Upper lobe of left lung (tissue), 6 donors: ENCODE results near the gene CYB561. TPM values are rescaled to one million over a fixed set of nuclear protein-coding genes. Genes with fewer than 3 reads are reported as not detected.

Experiments
- ATAC-seq, 2 donors: fragments of 200-7000 bp; cut with Tn5 transposase; one replicate each; pipeline ENCODE4 v1.9.1; 2022; ENCODE audit warnings: mild to moderate bottlenecking in 2 of 2, moderate library complexity in 2 of 2; ENCODE audit not compliant: low FRiP score in 2 of 2
- DNase-seq, 2 donors: peaks; one replicate each; pipeline ENCODE4 v3.0.0-alpha.2; 2019 to 2020
- H3K27ac ChIP-seq, 4 donors: fragments of 200-600 bp; sonication (generic); one replicate each; pipeline ENCODE4 v1.5.1; 2016 to 2019
- H3K27me3 ChIP-seq, 4 donors: fragments of 200-600 bp; sonication (generic); one replicate each; pipeline ENCODE4 v1.5.1; 2017 to 2019
- H3K36me3 ChIP-seq, 4 donors: fragments of 200-600 bp; sonication (generic); one replicate each; pipeline ENCODE4 v1.5.1; 2016 to 2019
- H3K4me1 ChIP-seq, 4 donors: fragments of 200-600 bp; sonication (generic); one replicate each; pipeline ENCODE4 v1.5.1; 2018 to 2019
- H3K4me3 ChIP-seq, 4 donors: fragments of 200-600 bp; sonication (generic); one replicate each; pipeline ENCODE4 v1.5.1; 2017 to 2019; ENCODE audit warnings: mild to moderate bottlenecking in 2 of 4, moderate library complexity in 1 of 4
- H3K9me3 ChIP-seq, 4 donors: fragments of 200-600 bp; sonication (generic); one replicate each; pipeline ENCODE4 v1.5.1; 2018 to 2019
- EP300 ChIP-seq, 4 donors: sonication (generic); formaldehyde crosslinking; IDR thresholded peaks; one replicate each; pipeline ENCODE4 v1.5.1; 2017; ENCODE audit warnings: antibody characterized with exemption in 4 of 4, control low read depth in 2 of 4
- POLR2A ChIP-seq, 4 donors: fragments of 450-650 bp; IDR thresholded peaks; one replicate each; pipeline ENCODE4 v1.5.1; 2016 to 2017; ENCODE audit warnings: antibody characterized with exemption in 4 of 4, mild to moderate bottlenecking in 2 of 4
- POLR2AphosphoS5 ChIP-seq, 2 donors: sonication (generic); formaldehyde crosslinking; IDR thresholded peaks; one replicate each; pipeline ENCODE4 v1.5.1; 2017; ENCODE audit warnings: antibody characterized with exemption in 2 of 2
- WGBS, 2 donors: methylation state at CpG; one replicate each; pipeline ENCODE4 v1.1.5; 2017 to 2018; 5-methylcytosine and 5-hydroxymethylcytosine counted together
- total RNA-seq, 6 donors: library from RNA; depleted of rRNA in 4 of 6; stranded (reverse); fragments of >200 nt in 4 of 6; gene quantifications; one replicate each; pipeline versions ENCODE4 v1.1.0 to v1.2.1, GENCODE V29; 2016 to 2021
- TF ChIP-seq, protein P1 (sequence below), 6 experiments: fragments of 450-650 bp in 4 of 6; fragments of 200-600 bp in 2 of 6; sonication (generic) in 2 of 6; IDR thresholded peaks; one replicate each; pipeline ENCODE4 v1.5.1; 2016 to 2019; ENCODE audit warnings: antibody characterized with exemption in 6 of 6
- donor health status: DM: no; HTN: no; CAD: no; lungs with moderate emphysema.
- donor health status: DM: no; HTN: yes; CAD: no; lungs with severe emphysema.

CYB561 gene
- total RNA-seq, 6 donors from 2014 or later: 53.7 to 124 (median 64.4) TPM

DNA sequence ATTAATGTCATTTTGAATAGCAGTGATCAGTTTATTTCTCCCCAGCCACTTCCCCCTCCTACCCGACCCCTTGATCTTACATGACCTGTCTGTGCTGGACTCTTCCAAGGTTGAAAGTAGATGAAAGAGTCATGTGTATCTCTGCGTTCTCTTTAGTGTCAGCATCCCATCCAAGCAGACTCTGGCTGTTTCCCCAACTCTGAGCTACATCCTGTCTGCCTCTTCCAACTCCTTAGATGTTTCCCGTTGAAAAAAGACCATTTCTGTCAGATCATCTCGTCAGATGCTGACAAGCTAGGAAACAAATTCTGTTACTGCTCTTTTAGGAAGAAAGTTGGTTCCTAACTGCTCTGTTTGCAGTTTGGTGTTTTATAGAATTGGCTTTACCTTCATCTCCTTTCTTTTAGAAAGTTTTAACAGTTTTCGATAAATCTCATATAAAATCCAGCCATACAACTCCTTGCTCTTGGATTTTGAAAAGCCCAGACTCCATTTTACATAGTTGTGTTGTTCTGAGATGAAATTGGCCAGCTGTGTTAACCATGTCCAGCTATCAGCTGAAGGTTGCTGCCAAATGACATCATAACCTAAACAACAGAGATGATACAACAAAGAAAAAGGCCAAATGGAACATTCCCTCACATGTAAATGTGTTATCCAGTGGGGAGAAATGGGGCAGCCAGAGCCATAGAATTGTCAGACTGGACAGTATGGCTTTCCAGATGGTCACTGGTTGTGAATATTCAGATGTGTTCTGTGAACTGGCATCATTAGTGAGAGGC lies 43.5 kb downstream of the CYB561 start:
- WGBS, 2 donors: 60 to 64% methylated on average over 5 of the region's 5 CpGs
- peak overlapping the region in 3 of 4 donors; percentile 5 to 54 (median 40) for H3K27ac ChIP-seq
- DNase-seq (no peak), ATAC-seq (peak in 1 of 2 donors; percentile 50)
- H3K36me3 ChIP-seq: no peaks in the 10 kb centered on the region
- no peak overlapping the region for H3K4me3 ChIP-seq
- peaks cover 0 to 23% (median 10%) of the 10 kb centered on the region in 4 donors for H3K4me1 ChIP-seq
- no peaks in the 10 kb centered on the region for H3K27me3 ChIP-seq
- TF ChIP-seq POLR2AphosphoS5 (IDR thresholded peaks at IDR 0.05): no peak
- TF ChIP-seq, protein P1, sequence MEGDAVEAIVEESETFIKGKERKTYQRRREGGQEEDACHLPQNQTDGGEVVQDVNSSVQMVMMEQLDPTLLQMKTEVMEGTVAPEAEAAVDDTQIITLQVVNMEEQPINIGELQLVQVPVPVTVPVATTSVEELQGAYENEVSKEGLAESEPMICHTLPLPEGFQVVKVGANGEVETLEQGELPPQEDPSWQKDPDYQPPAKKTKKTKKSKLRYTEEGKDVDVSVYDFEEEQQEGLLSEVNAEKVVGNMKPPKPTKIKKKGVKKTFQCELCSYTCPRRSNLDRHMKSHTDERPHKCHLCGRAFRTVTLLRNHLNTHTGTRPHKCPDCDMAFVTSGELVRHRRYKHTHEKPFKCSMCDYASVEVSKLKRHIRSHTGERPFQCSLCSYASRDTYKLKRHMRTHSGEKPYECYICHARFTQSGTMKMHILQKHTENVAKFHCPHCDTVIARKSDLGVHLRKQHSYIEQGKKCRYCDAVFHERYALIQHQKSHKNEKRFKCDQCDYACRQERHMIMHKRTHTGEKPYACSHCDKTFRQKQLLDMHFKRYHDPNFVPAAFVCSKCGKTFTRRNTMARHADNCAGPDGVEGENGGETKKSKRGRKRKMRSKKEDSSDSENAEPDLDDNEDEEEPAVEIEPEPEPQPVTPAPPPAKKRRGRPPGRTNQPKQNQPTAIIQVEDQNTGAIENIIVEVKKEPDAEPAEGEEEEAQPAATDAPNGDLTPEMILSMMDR (IDR thresholded peaks at IDR 0.05): no peak
- no peak for TF ChIP-seq EP300 (IDR thresholded peaks at IDR 0.05)
- H3K9me3 ChIP-seq: no peaks in the 10 kb centered on the region

DNA sequence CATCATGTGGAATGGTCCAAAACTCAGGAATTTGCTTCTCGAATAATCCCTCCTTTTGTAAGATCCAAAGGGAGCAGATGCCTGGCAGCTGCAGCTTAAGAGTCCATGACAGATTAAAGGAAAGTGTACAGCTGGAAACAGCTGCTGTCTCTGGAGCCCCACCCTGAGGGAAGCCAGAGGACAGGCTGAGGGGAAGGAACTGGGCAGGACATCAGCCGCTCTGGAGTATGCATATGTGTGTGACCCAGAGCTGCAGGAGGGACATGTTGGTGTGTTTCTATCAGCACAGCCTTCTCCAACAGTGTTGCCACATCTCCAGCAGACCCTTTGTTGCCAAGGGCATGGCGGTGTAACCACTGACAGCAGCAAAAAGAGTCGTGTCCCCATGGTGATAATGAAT lies 46.2 kb downstream of the CYB561 start:
- H3K4me3 ChIP-seq: no peak overlapping the region
- H3K36me3 ChIP-seq: peaks cover 0 to 11% (median 5%) of the 10 kb centered on the region in 4 donors
- ATAC-seq (peak; percentile 83 to 89), DNase-seq (no peak)
- WGBS, 2 donors: 57 to 64% methylated on average over 3 to 4 of the region's 4 CpGs
- TF ChIP-seq POLR2A (IDR thresholded peaks at IDR 0.05): no peak
- TF ChIP-seq EP300 (IDR thresholded peaks at IDR 0.05): peak in 1 of 4 donors; percentile 51
- TF ChIP-seq, protein P1 (IDR thresholded peaks at IDR 0.05): no peak
- peak; percentile 70 to 81 for TF ChIP-seq POLR2AphosphoS5 (IDR thresholded peaks at IDR 0.05)
- H3K27me3 ChIP-seq: no peaks in the 10 kb centered on the region
- H3K27ac ChIP-seq: peak overlapping the region in 3 of 4 donors; percentile 7 to 29 (median 13)
- H3K9me3 ChIP-seq: no peaks in the 10 kb centered on the region
- H3K4me1 ChIP-seq: peaks cover 0 to 23% (median 8%) of the 10 kb centered on the region in 4 donors

DNA sequence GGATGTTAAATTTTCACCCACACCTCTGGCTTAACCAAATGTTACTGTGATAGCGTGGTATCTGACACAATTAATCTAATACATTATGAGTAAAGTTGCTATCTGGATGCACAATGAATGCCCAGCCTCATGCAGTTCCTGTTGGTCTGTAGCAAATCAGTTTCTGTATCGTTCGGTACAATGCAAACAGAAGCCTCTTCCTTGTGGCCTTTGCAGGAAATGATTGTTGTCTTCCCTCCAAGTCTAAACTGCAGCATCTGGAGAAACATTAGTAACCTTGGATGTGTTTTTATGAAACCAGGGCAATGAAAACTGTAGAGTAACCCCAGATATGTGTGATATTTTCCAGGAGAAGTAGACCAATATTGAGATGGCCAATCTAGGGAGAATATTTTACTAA lies 46.8 kb downstream of the CYB561 start:
- WGBS, 2 donors: 35 to 40% methylated on average over 3 of the region's 3 CpGs
- no peak for TF ChIP-seq POLR2A (IDR thresholded peaks at IDR 0.05)
- no peak for TF ChIP-seq EP300 (IDR thresholded peaks at IDR 0.05)
- no peak for TF ChIP-seq POLR2AphosphoS5 (IDR thresholded peaks at IDR 0.05)
- TF ChIP-seq, protein P1 (IDR thresholded peaks at IDR 0.05): no peak
- ATAC-seq: no peak
- Histone ChIP-seq H3K36me3 (peaks cover 0 to 11% (median 5%) of the 10 kb centered on the region in 4 donors), H3K9me3 (no peaks in the 10 kb centered on the region), H3K4me1 (peaks cover 0 to 23% (median 8%) of the 10 kb centered on the region in 4 donors), H3K27me3 (no peaks in the 10 kb centered on the region), H3K27ac (peak overlapping the region in 2 of 4 donors; percentile 7 to 69), H3K4me3 (no peak overlapping the region)
- DNase-seq: no peak

DNA sequence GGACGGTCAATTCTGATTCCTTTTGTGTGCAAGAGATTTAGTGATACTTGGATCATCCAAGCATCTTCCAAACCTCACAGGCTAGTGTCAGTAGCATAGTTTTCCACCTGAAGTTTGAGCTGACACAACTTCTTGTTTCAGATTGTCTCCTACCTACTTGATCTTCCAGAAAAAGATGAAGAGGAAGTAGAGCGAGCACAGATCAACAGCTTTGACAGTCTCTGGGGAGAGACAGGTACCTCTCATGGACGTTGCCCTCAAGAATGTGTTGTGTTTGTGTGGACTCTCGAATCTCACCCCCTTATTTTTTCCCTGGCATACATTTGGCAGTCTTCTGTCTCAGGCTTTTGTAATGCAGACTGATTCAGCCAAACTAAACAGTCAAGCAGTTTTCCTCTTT lies 47.4 kb downstream of the CYB561 start:
- no peak overlapping the region for H3K4me3 ChIP-seq
- H3K27me3 ChIP-seq: no peaks in the 10 kb centered on the region
- WGBS, 2 donors: 56 to 77% methylated on average over 4 of the region's 4 CpGs
- H3K9me3 ChIP-seq: no peaks in the 10 kb centered on the region
- peak overlapping the region in 3 of 4 donors; percentile 10 to 69 (median 44) for H3K27ac ChIP-seq
- no peak for DNase-seq
- H3K4me1 ChIP-seq: peaks cover 0 to 23% (median 8%) of the 10 kb centered on the region in 4 donors
- peaks cover 0 to 11% (median 6%) of the 10 kb centered on the region in 4 donors for H3K36me3 ChIP-seq
- TF ChIP-seq EP300 (IDR thresholded peaks at IDR 0.05): no peak
- no peak for TF ChIP-seq POLR2A (IDR thresholded peaks at IDR 0.05)
- TF ChIP-seq POLR2AphosphoS5 (IDR thresholded peaks at IDR 0.05): no peak
- TF ChIP-seq, protein P1 (IDR thresholded peaks at IDR 0.05): no peak
- ATAC-seq: no peak
